Kidney (tissue), 14 donors: Measurements from ENCODE around the gene RUFY4. TPM values are rescaled to one million over a fixed set of nuclear protein-coding genes. Genes with fewer than 3 reads are reported as not detected.

Source experiments
- DNase-seq, 5 donors: peaks; one replicate each; pipeline ENCODE4 v3.0.0-alpha.2; 2013 to 2020
- FAIRE-seq: peaks from 2 replicates; lab custom pipeline; 2012; peaks lifted over from hg19 to GRCh38; lab: Jason Lieb, UNC
- H3K27ac ChIP-seq, 2 donors: one replicate each; pipeline ENCODE4 v1.7.0; 2013; ENCODE audit warnings: low read depth in 2 of 2, low read length in 2 of 2, inconsistent platforms in 1 of 2
- H3K27me3 ChIP-seq: one replicate; pipeline ENCODE4 v1.7.1; 2013; ENCODE audit warnings: low read length, inconsistent platforms; ENCODE audit not compliant: control insufficient read depth, insufficient read depth
- H3K36me3 ChIP-seq, 3 donors: one replicate each; pipeline versions ENCODE4 v1.7.0 to v1.7.1; 2013; ENCODE audit warnings: low read length in 3 of 3, control low read depth in 1 of 3, inconsistent platforms in 1 of 3; ENCODE audit not compliant: insufficient read depth in 3 of 3, control insufficient read depth in 2 of 3
- H3K4me1 ChIP-seq, 3 donors: one replicate each; pipeline versions ENCODE4 v1.7.0 to v1.7.1; 2013; ENCODE audit warnings: low read length in 3 of 3, inconsistent platforms in 1 of 3, low read depth in 1 of 3; ENCODE audit not compliant: control insufficient read depth in 2 of 3, insufficient read depth in 2 of 3
- H3K4me3 ChIP-seq, 3 donors: one replicate each; pipeline versions ENCODE4 v1.7.0 to v1.8.1; 2013; ENCODE audit warnings: low read length in 3 of 3, control low read depth in 1 of 3, inconsistent platforms in 1 of 3
- H3K9ac ChIP-seq, 3 donors: one replicate each; pipeline versions ENCODE4 v1.7.0 to v1.7.1; 2013; ENCODE audit warnings: low read length in 3 of 3, control low read depth in 1 of 3, inconsistent platforms in 1 of 3
- H3K9me3 ChIP-seq, 3 donors: one replicate each; pipeline versions ENCODE4 v1.7.0 to v1.7.1; 2013; ENCODE audit warnings: low read length in 3 of 3, control low read depth in 1 of 3, inconsistent platforms in 1 of 3; ENCODE audit not compliant: control insufficient read depth in 2 of 3, insufficient read depth in 1 of 3
- CTCF ChIP-seq: IDR thresholded peaks from 3 replicates; pipeline ENCODE4 v1.5.1; 2012; ENCODE audit warnings: mild to moderate bottlenecking, moderate library complexity, borderline replicate concordance; ENCODE audit not compliant: insufficient read depth; ENCODE audit errors: extremely low read depth
- intact Hi-C: fragments of 100-400 bp; cut with DNase I; formaldehyde crosslinking; loops from one replicate; pipeline ENCODE4 v1.11.1; 2022
- polyA plus RNA-seq: library from polyadenylated mRNA; stranded (reverse); fragments of 350-450 nt; fragmentation: Illumina TruSeq; extraction: RNeasy Lipid Tissue Mini Kit (QIAGEN cat#74804); gene quantifications from one replicate; pipeline ENCODE4 v1.2.3, GENCODE V29; 2014; ENCODE audit warnings: low read depth, low replicate concordance; ENCODE audit not compliant: insufficient read depth
- total RNA-seq: library from RNA; stranded (reverse); fragmentation: NEBNext Ultra II Directional; extraction: Animal tissue kit (Norgen Biotek cat#: 25700); gene quantifications from one replicate; pipeline ENCODE4 v1.2.1, GENCODE V29; 2021
- donor health status: control.
- donor health status: control.
- donor health status: control.
- donor health status: control.
- donor health status: control.
- donor health status: DM: yes; HTN: yes; CAD: no.
- donor health status: Normal renal cell carcinoma (clear cell type).

Gene RUFY4
- total and polyA plus RNA-seq, 2 donors from 2014 or later: 0.69 TPM; not detected in 1

GRCh38 chr2:218123986-218124385 lies 54.9 kb downstream of the RUFY4 start:
- Histone ChIP-seq H3K27me3 (no peaks in the 10 kb centered on the region), H3K4me1 (no peaks in the 10 kb centered on the region), H3K27ac (no peak overlapping the region), H3K4me3 (no peak overlapping the region), H3K9ac (no peak overlapping the region), H3K9me3 (no peaks in the 10 kb centered on the region), H3K36me3 (no peaks in the 10 kb centered on the region)
- no peak for TF ChIP-seq CTCF
- no peak for FAIRE-seq
- no peak for DNase-seq
- intact Hi-C loops: no loop called here

DNA sequence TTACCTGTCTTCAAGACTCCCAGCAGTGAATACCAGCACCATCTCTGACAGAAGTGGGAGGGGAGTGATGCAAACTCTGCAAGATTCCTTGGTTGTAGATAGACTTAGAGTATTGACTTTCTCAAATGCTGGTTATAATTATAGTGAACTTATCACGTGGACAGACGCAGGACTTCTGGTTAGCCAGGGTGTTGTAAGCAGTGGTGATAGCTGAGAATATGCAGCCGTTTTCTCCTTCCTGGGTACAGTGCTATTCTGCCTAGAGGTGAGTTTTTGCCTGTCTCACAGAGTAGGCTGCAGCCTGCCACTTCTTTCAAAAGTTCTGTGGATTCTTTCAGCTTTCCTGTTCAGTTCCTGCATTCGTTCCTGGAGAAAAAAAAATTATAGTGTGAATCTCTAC lies 56.0 kb downstream of the RUFY4 start:
- no peaks in the 10 kb centered on the region for H3K4me1 ChIP-seq
- no peak overlapping the region for H3K27ac ChIP-seq
- no peak overlapping the region for H3K9ac ChIP-seq
- H3K27me3 ChIP-seq: no peaks in the 10 kb centered on the region
- no peaks in the 10 kb centered on the region for H3K36me3 ChIP-seq
- no peaks in the 10 kb centered on the region for H3K9me3 ChIP-seq
- no peak for TF ChIP-seq CTCF
- DNase-seq (no peak), FAIRE-seq (no peak)
- H3K4me3 ChIP-seq: no peak overlapping the region
- intact Hi-C loops: no loop called here

GRCh38 chr2:218125626-218126080 lies 56.6 kb downstream of the RUFY4 start, which contains the start of gene CXCR2:
Gene CXCR2 (plus strand): TSS chr2:218126028. CDS start chr2:218134802, 8,774 bp downstream.
- Histone ChIP-seq H3K36me3 (no peaks in the 10 kb centered on the region), H3K9me3 (no peaks in the 10 kb centered on the region), H3K27me3 (no peaks in the 10 kb centered on the region), H3K4me1 (no peaks in the 10 kb centered on the region), H3K9ac (no peak within 1 kb of the TSS), H3K4me3 (no peak within 1 kb of the TSS), H3K27ac (no peak within 1 kb of the TSS)
- TF ChIP-seq CTCF: no peak
- intact Hi-C loops: no loop called here
- FAIRE-seq (no peak), DNase-seq (peak in 1 of 5 donors; percentile 9)

DNA sequence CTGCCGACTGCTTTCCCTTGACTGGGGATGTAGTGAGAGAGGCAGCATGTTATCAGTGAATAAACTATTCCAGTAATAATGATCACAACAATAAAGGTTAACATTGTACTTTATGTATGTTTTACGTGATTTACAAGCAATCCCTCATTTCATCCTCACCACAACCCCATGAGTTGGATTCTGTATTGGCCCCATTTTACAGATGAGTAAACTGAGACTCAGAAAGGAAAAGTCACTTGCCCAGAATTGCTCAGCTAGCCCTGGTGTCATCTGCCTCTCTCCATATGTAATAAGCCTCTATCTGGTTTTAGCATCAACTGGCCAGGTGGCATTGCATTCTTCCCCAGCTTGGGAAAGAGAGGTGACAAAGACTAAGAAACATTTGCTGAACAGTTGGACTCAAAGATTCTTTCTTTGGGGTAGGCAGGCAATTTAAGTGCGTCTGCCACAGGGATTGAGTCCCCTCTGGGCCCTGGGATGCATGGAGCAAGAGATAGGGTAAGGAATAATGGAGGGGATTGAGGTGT lies 58.9 kb downstream of the RUFY4 start:
- Histone ChIP-seq H3K4me3 (no peak overlapping the region), H3K27ac (no peak overlapping the region), H3K9me3 (no peaks in the 10 kb centered on the region), H3K9ac (no peak overlapping the region), H3K36me3 (no peaks in the 10 kb centered on the region), H3K4me1 (no peaks in the 10 kb centered on the region), H3K27me3 (no peaks in the 10 kb centered on the region)
- FAIRE-seq (no peak), DNase-seq (no peak)
- intact Hi-C loops: no loop called here
- no peak for TF ChIP-seq CTCF
